D721Med (cell line): ENCODE results near the gene MCL1.
"Not testable (repeated sequence)": the region's sequence is repeated elsewhere in the genome, so short reads cannot be mapped to it uniquely, and the experiment has no call there.

ENCODE experiments used
- DNase-seq: peaks from one replicate; pipeline ENCODE4 v3.0.0; 2011; ENCODE audit warnings: low spot score; ENCODE audit not compliant: insufficient read length
- FAIRE-seq: peaks from 2 replicates; lab custom pipeline; 2011; peaks lifted over from hg19 to GRCh38; lab: Jason Lieb, UNC
- CTCF ChIP-seq: IDR thresholded peaks from 2 replicates; pipeline ENCODE4 v1.5.1; 2012; ENCODE audit warnings: mild to moderate bottlenecking, control low read depth; ENCODE audit not compliant: insufficient read depth; ENCODE audit errors: missing control alignments

The MCL1 gene

GRCh38 chr1:150577557-150578271 lies 1.7 kb downstream of the MCL1 start:
- DNase-seq (no peak), FAIRE-seq (no peak)
- TF ChIP-seq CTCF: no peak

GRCh38 chr1:150576794-150577556 lies 2.4 kb downstream of the MCL1 start:
- no peak for FAIRE-seq
- no peak for TF ChIP-seq CTCF
- no peak for DNase-seq

GRCh38 chr1:150576367-150576711 lies 3.1 kb downstream of the MCL1 start:
- TF ChIP-seq CTCF: no peak
- no peak for DNase-seq
- no peak for FAIRE-seq

- TF ChIP-seq CTCF: no peak
- FAIRE-seq: no peak
- no peak for DNase-seq
Observed at GRCh38 chr1:150575518-150576366, 3.7 kb downstream of the MCL1 start.

- no peak for FAIRE-seq
- no peak for TF ChIP-seq CTCF
- no peak for DNase-seq
Observed at GRCh38 chr1:150575072-150575489, 4.3 kb downstream of the MCL1 start.

GRCh38 chr1:150574260-150575071 lies 4.9 kb downstream of the MCL1 start:
- FAIRE-seq (no peak), DNase-seq (no peak)
- no peak for TF ChIP-seq CTCF

- FAIRE-seq, DNase-seq: not testable (repeated sequence)
Observed at GRCh38 chr1:150573648-150574071, 5.8 kb downstream of the MCL1 start.
